22Rv1 (cell line): ENCODE measurements around the gene PLA2G4C.

Experiments
- H3K27ac ChIP-seq: fragments of 450-650 bp; 2 replicates; pipeline ENCODE4 v1.5.1; 2017
- CTCF ChIP-seq: fragments of 450-650 bp; IDR thresholded peaks from 2 replicates; pipeline ENCODE4 v1.5.1; 2017; ENCODE audit warnings: mild to moderate bottlenecking
- ZFX ChIP-seq: fragments of 450-650 bp; IDR thresholded peaks from 2 replicates; pipeline ENCODE4 v1.6.1; 2017; ENCODE audit warnings: antibody characterized with exemption, borderline replicate concordance

Gene PLA2G4C

GRCh38 chr19:48043675-48044258 lies 66.8 kb downstream of the PLA2G4C start, which contains the start of gene CABP5:
Gene CABP5 (minus strand): TSS chr19:48044079. CDS start chr19:48043922, 157 bp downstream.
- TF ChIP-seq CTCF (no peak), ZFX (no peak)

GRCh38 chr19:48041877-48042580 lies 68.6 kb downstream of the PLA2G4C start:
- no peak overlapping the region for H3K27ac ChIP-seq
- TF ChIP-seq CTCF (no peak), ZFX (no peak)

More at GRCh38 chr19:48043675-48044258, 66.8 kb downstream of the PLA2G4C start, which contains the start of gene CABP5:
- no peak within 1 kb of the TSS for H3K27ac ChIP-seq

- H3K27ac ChIP-seq = no peak overlapping the region
- TF ChIP-seq CTCF (no peak), ZFX (no peak)
These were observed 73.9 kb downstream of the PLA2G4C start for GRCh38 chr19:48036765-48037164.

DNA sequence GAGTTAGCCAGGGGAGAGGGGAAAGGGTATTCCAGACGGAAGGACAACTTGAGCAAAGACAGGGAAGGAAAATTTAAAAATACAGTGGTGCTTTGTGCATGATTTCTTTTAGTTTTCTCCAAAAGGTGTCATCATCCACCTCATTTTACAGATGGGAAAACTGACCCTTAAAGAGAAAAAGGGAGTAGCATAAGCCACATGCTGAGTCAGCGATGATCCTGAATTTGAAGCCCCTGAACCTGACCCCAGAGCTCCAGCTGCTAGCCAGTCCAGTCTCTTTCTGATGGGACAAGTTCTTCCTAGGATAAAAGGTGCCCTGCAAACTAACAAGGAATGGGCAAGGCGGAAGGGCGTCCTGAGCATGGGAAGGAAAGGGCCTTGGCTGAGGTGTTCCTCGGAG lies 77.0 kb downstream of the PLA2G4C start:
- TF ChIP-seq CTCF = no peak
- TF ChIP-seq ZFX = no peak
- no peak overlapping the region for H3K27ac ChIP-seq

- no peak overlapping the region for H3K27ac ChIP-seq
- no peak for TF ChIP-seq CTCF
- no peak for TF ChIP-seq ZFX
These were observed 80.5 kb downstream of the PLA2G4C start for GRCh38 chr19:48030073-48030472.

DNA sequence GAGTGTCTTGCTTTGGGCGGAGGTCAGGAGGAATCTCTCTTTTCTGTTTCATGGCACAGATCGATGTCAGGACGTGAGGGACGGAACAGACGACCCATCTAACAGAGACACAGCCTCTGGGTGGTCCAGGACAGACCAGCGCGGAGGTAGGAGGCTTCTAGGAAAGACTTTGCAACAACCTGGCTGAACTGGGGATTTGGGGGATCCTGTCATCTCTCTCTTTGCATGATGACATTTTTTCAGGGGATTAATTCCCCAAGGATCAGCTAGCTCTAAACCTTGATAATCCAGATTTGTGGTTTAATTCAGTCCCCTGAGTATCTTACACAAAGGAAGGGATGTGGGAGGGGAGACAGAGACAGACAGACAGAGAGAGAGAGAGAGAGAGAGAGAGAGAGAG lies 81.2 kb downstream of the PLA2G4C start:
- TF ChIP-seq ZFX = no peak
- no peak for TF ChIP-seq CTCF
- H3K27ac ChIP-seq = no peak overlapping the region

- no peak for TF ChIP-seq CTCF
- TF ChIP-seq ZFX = no peak
- no peak overlapping the region for H3K27ac ChIP-seq
These were observed 85.1 kb downstream of the PLA2G4C start for GRCh38 chr19:48025480-48025879.
